Kidney (tissue), 14 donors: ENCODE data around the gene PDE4D. TPM values are rescaled to one million over a fixed set of nuclear protein-coding genes. Genes with fewer than 3 reads are reported as not detected.

Experiments
- DNase-seq, 5 donors: peaks; one replicate each; pipeline ENCODE4 v3.0.0-alpha.2; 2013 to 2020
- FAIRE-seq: peaks from 2 replicates; lab custom pipeline; 2012; peaks lifted over from hg19 to GRCh38; lab: Jason Lieb, UNC
- H3K27ac ChIP-seq, 2 donors: one replicate each; pipeline ENCODE4 v1.7.0; 2013; ENCODE audit warnings: low read depth in 2 of 2, low read length in 2 of 2, inconsistent platforms in 1 of 2
- H3K27me3 ChIP-seq: one replicate; pipeline ENCODE4 v1.7.1; 2013; ENCODE audit warnings: low read length, inconsistent platforms; ENCODE audit not compliant: control insufficient read depth, insufficient read depth
- H3K36me3 ChIP-seq, 3 donors: one replicate each; pipeline versions ENCODE4 v1.7.0 to v1.7.1; 2013; ENCODE audit warnings: low read length in 3 of 3, control low read depth in 1 of 3, inconsistent platforms in 1 of 3; ENCODE audit not compliant: insufficient read depth in 3 of 3, control insufficient read depth in 2 of 3
- H3K4me1 ChIP-seq, 3 donors: one replicate each; pipeline versions ENCODE4 v1.7.0 to v1.7.1; 2013; ENCODE audit warnings: low read length in 3 of 3, inconsistent platforms in 1 of 3, low read depth in 1 of 3; ENCODE audit not compliant: control insufficient read depth in 2 of 3, insufficient read depth in 2 of 3
- H3K4me3 ChIP-seq, 3 donors: one replicate each; pipeline versions ENCODE4 v1.7.0 to v1.8.1; 2013; ENCODE audit warnings: low read length in 3 of 3, control low read depth in 1 of 3, inconsistent platforms in 1 of 3
- H3K9ac ChIP-seq, 3 donors: one replicate each; pipeline versions ENCODE4 v1.7.0 to v1.7.1; 2013; ENCODE audit warnings: low read length in 3 of 3, control low read depth in 1 of 3, inconsistent platforms in 1 of 3
- H3K9me3 ChIP-seq, 3 donors: one replicate each; pipeline versions ENCODE4 v1.7.0 to v1.7.1; 2013; ENCODE audit warnings: low read length in 3 of 3, control low read depth in 1 of 3, inconsistent platforms in 1 of 3; ENCODE audit not compliant: control insufficient read depth in 2 of 3, insufficient read depth in 1 of 3
- intact Hi-C: fragments of 100-400 bp; cut with DNase I; formaldehyde crosslinking; loops from one replicate; pipeline ENCODE4 v1.11.1; 2022
- polyA plus RNA-seq: library from polyadenylated mRNA; stranded (reverse); fragments of 350-450 nt; fragmentation: Illumina TruSeq; extraction: RNeasy Lipid Tissue Mini Kit (QIAGEN cat#74804); gene quantifications from one replicate; pipeline ENCODE4 v1.2.3, GENCODE V29; 2014; ENCODE audit warnings: low read depth, low replicate concordance; ENCODE audit not compliant: insufficient read depth
- total RNA-seq: library from RNA; stranded (reverse); fragmentation: NEBNext Ultra II Directional; extraction: Animal tissue kit (Norgen Biotek cat#: 25700); gene quantifications from one replicate; pipeline ENCODE4 v1.2.1, GENCODE V29; 2021
- TF ChIP-seq, protein P1 (sequence below): IDR thresholded peaks from 3 replicates; pipeline ENCODE4 v1.5.1; 2012; ENCODE audit warnings: mild to moderate bottlenecking, moderate library complexity, borderline replicate concordance; ENCODE audit not compliant: insufficient read depth; ENCODE audit errors: extremely low read depth
- donor health status: control.
- donor health status: control.
- donor health status: control.
- donor health status: control.
- donor health status: control.
- donor health status: DM: yes; HTN: yes; CAD: no.
- donor health status: Normal renal cell carcinoma (clear cell type).

PDE4D gene
- total and polyA plus RNA-seq, 2 donors from 2014 or later = 9.2 to 78.9 TPM

DNA sequence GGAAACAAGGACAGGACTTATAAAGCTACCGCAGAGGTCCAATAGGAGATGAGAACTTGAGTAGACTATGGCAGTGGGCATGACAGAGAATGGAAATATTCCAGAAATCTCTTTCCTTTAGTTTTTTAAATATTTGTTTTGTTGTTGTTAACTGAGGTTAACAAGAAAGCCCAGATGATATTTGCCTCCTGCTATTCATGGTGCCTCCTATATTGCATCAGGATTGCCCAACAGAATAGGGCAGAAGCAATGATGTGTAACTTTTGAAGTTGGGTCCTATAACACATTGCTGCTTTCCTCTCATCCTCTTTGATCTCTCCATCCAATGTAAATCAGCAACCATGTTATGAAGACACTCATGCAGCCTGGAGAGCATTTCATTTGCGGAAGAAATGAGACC is 42.8 kb downstream of the PDE4D start:
- Histone ChIP-seq H3K9me3 (no peaks in the 10 kb centered on the region), H3K9ac (no peak overlapping the region), H3K36me3 (no peaks in the 10 kb centered on the region), H3K4me1 (no peaks in the 10 kb centered on the region), H3K27ac (no peak overlapping the region), H3K4me3 (no peak overlapping the region), H3K27me3 (no peaks in the 10 kb centered on the region)
- intact Hi-C loops = no loop called here
- TF ChIP-seq, protein P1, sequence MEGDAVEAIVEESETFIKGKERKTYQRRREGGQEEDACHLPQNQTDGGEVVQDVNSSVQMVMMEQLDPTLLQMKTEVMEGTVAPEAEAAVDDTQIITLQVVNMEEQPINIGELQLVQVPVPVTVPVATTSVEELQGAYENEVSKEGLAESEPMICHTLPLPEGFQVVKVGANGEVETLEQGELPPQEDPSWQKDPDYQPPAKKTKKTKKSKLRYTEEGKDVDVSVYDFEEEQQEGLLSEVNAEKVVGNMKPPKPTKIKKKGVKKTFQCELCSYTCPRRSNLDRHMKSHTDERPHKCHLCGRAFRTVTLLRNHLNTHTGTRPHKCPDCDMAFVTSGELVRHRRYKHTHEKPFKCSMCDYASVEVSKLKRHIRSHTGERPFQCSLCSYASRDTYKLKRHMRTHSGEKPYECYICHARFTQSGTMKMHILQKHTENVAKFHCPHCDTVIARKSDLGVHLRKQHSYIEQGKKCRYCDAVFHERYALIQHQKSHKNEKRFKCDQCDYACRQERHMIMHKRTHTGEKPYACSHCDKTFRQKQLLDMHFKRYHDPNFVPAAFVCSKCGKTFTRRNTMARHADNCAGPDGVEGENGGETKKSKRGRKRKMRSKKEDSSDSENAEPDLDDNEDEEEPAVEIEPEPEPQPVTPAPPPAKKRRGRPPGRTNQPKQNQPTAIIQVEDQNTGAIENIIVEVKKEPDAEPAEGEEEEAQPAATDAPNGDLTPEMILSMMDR = no peak
- FAIRE-seq (no peak), DNase-seq (no peak)

DNA sequence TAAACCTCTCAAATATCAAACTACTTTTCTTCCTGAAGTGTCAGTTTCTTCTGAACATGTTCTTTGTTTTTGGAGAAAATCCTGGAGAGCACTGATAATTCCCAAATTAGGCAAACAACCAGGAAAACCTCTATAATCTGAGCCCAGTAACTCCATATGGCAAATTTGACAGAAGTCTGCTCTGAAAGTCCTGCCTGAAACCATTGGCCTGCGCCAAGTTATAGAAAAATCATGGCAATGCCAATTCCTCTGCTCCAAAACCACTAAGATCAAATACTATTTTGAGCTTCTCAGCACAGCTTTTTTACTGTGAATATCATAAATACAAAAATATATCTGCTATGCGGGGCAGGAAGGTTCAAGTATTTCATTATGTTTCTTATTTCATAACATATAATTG is 45.9 kb downstream of the PDE4D start:
- DNase-seq (no peak), FAIRE-seq (no peak)
- Histone ChIP-seq H3K36me3 (no peaks in the 10 kb centered on the region), H3K27ac (no peak overlapping the region), H3K9ac (no peak overlapping the region), H3K4me3 (no peak overlapping the region), H3K9me3 (no peaks in the 10 kb centered on the region), H3K4me1 (no peaks in the 10 kb centered on the region), H3K27me3 (no peaks in the 10 kb centered on the region)
- intact Hi-C loops = no loop called here
- TF ChIP-seq, protein P1 = no peak

DNA sequence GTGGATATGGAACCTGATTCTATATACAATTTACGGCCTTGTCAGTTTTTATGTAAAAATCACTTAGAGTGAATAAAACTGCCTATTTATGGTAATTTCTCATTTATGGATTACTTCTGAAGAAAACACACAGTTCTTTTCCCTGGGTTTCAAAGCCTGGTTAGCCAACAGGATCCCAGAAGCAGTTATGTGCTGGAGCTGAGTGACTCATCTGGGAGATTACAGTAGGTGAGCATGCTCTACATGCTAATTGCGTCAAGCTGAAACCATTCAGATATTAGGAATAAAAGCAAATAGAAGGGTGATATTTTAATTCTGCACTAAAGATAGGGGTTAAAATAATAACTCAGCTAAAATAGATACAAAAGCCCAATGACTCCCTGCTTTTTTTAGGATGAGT is 47.8 kb downstream of the PDE4D start:
- Histone ChIP-seq H3K27me3 (no peaks in the 10 kb centered on the region), H3K27ac (no peak overlapping the region), H3K4me3 (no peak overlapping the region), H3K36me3 (no peaks in the 10 kb centered on the region), H3K9me3 (no peaks in the 10 kb centered on the region), H3K9ac (no peak overlapping the region), H3K4me1 (no peaks in the 10 kb centered on the region)
- no peak for DNase-seq
- TF ChIP-seq, protein P1 = no peak
- FAIRE-seq = no peak
- intact Hi-C loops = no loop called here
